Measurements from ENCODE around the gene ZNF396.

ZNF396 gene

DNA sequence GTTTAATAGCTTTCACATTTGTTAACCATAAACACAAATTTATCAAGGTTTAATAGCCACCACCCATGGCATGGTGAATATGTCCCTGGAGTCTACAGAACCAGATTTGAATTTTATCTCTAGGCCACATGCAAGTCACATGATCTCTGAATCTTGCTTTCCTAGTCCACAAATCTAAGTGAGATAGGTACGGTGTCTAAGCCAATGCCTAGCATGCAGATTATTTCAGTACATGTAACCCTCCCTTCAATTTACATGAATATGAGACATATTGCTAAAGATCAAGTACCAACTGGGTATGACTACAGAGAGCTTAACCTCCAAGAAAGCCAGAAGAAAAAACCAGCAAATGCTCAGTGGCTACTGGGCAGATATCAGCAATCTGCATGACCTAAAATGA, 42.9 kb downstream of the ZNF396 start:
- no peak for DNase-seq

DNA sequence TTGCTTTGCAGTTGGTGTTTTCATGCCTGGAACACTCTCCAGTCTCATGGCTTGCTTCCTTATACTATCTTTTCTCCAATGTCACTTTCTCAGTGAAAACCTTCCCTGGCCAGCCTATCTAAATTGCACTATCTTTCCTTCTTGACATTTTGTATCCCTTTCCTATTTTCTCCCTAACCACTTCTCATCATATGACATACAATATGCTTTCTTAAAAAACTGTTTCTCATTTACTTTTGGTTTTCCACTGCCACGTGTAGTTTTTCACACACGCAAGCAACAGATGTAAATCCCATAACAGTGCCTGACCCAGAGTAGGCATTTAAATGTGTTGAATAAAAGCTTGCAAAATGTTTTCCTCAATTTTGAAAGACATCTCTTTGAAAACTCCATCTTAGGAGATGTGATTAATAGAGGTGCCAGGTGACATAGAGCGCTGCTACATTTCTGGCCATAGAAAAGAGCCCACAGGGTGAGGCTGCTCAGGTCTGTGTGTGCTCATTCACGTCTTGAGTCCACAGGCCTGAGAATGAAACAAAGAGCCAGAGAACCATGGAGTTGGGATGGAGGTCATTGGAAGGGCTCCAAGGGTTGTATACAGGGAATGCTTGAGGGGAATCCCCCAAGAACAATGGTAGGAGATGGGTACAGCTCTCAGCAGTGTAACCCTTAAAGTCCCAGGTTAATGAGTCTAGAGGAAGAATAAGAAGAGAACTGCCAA, 45.6 kb downstream of the ZNF396 start:
- no peak for DNase-seq

DNA sequence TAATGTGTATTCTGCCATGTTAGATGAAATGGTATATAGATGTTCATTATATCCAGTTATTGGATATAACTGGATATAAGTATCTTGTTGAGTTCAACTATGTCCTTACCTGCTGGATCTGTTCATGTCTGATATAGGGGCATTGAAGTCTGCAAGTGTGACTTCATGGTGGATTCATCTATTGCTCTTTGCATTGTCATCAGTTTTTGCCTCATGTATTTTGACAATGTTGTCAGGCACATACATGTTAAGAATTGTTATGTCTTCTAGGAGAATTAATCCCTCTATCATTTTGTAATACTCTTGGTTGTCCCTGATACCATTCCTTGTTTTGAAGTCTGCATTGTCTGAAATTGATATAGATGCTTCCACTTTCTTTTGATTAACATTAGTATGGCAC, 48.3 kb downstream of the ZNF396 start:
- no peak for DNase-seq

DNA sequence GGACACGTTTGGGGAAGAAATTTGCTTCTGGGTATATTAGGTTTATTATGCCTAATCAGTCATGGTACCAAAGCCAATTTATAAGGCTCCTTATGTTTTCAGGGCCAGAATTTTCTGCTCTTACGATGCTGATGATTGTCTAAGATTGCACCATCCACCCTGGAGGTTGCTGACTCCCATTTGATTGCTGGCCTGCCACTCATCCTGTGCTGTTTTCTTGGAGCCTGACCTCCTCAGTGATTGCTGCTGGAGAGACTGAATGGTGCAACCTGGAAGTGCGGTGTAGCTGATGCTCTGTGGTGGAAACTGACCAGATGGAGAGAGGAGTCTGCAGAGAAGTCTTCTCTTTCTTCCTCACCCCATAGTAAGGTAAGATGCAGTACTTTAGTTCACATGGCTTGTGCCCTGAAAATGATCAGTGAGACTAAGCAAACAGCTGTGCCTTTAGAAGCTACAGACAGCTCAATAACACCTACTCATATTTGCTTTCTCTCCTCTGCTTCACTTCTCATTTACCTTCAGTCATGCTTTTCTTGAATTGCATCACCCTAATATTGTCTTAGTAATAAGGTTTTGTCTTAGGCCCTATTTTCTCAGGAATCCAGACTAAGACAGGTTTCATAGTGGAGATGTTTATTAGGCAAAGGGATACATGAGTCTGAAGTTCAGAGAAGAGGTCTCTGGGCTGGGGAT, 50.3 kb downstream of the ZNF396 start:
- no peak for DNase-seq

DNA sequence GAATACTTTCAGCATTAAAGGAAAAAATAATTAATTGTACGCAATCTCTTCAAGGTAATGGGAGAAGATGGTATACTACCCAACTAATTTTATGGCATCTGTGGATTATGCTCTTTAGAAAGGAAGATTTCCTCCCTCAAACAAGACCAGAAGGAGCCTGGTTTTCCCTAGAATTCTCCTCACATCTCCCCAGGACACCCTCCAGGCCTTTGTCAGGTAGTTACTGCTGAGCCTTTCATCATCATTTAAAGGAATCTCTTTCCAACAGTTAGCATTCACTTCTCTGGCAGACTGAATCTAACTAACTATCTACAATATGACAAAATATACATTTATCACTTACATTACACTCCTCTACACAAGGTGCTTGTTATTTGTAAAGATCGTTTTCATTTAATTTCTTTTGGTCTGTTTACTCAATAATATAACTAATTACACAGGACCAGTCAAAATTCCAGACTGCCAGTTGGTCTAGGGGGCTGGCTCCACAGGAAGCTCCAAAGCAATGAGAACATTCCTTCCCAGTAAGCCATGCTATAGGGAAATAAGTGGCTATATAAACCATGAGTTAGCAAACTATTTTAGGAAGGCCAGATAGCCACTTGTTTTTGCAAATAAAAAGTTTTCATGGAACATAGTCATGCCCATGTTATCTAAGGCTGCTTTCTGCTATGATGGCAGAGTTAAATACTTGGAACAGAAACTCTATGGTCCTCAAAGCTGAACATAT, 52.0 kb downstream of the ZNF396 start:
- DNase-seq, result no peak

DNA sequence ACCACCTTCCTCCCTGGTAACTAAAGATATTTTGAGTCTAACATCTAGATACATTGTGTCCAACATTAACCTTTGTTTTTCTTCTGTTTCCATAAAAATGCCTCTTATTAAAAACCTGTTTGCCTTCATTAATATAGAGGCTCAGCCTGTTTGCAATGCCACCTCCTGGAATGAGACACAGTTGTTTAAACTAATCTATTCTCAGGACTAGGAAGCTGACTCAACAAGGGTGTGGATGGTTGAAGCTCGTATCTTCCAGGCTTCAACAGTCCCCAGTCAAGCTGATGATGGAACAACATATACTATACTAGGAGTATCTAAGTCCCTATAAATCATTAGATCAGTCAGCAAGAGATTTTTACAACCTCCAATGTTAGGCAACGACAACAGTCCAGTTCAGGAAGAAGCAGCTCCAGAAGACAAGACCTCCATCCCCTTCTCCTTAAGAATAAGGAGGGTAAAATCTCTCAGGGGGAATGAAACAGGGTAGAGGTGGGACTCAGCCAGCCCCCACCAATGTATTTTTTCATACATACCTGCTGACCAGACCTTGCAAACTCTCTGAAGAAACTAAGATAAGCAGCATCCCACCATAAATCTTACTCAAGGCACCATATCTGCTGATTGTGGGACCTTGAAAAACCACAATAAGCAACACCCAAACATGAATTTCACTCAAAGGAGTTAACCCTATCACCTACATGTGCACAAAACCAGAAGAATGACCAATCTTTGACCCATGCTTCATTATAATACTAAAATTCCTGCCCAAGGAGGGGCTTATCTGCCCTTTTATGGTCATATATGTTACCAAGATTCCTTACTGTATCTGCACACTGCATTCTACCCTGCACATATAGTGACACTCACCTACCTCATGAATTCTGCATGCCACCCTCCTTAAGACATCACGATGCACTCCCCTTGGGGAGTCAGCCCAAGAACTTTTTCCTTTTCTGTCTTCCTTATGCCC, 54.4 kb downstream of the ZNF396 start:
- no peak for DNase-seq

Data from CD4-positive, alpha-beta T cell treated with Interleukin-10 for 1 hour (primary cell).